WI38 (cell line): ENCODE results near the gene ABHD14A.

Experiments
- H3K4me3 ChIP-seq: 2 replicates; pipeline ENCODE4 v1.5.1; 2011; ENCODE audit warnings: low read depth, mild to moderate bottlenecking, control low read depth, low read length
- CTCF ChIP-seq: IDR thresholded peaks from 2 replicates; pipeline ENCODE4 v1.5.1; 2012; ENCODE audit warnings: low read depth, mild to moderate bottlenecking, control low read depth, low read length

Gene ABHD14A

GRCh38 chr3:51997935-51998596 is 23.2 kb downstream of the ABHD14A start:
- no peak for TF ChIP-seq CTCF
- no peak overlapping the region for H3K4me3 ChIP-seq

GRCh38 chr3:51998774-51999173 is 23.9 kb downstream of the ABHD14A start:
- no peak for TF ChIP-seq CTCF
- no peak overlapping the region for H3K4me3 ChIP-seq

DNA sequence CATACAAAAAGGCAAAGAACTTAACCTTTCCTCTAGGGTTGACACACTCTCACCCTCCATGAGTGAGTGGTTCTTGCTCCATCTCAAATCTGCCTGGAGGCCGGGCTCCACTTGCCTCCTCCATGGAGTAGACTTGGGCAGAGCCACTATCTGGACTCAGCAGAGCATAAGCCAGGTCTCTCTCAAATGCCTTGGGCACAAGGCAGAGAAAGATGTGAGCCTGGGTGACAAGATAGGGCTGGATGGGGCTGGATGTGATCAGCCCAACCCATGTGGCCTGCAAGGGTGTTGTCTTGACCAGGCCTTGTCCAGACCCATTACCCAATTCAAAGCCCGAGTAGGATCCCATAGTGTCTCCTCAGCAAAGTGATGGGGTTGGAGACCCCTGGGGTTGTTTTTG is 25.0 kb downstream of the ABHD14A start:
- no peak overlapping the region for H3K4me3 ChIP-seq
- TF ChIP-seq CTCF = no peak

DNA sequence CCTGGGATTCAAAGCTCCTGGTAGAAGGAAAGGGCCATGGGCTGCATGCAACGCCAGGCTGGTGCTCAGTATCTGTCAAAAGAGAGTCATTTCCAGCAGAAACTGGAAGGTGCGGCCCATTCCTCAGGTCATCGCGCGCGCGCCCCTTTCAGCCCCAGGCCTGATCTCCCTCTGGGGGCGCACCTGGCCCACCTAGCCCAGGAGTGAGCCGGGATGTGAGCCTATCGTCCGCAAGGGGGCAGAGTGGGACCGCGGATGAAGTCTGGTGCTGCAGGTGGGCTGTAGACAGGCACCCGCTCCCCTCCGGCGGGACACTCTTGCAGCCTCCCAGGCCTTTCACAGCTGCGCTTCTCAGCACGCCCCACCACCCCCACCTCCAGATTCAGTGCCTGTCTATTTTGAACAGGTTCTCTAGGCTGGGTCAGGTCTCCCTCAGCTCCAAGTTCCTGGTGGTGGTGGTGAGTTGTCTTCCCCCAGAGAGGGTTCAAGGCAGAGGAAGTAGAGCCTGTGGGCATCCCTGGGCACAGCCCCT is 26.6 kb downstream of the ABHD14A start:
- TF ChIP-seq CTCF = peak; percentile 83
- H3K4me3 ChIP-seq = no peak overlapping the region

- no peak overlapping the region for H3K4me3 ChIP-seq
- no peak for TF ChIP-seq CTCF
Measured at GRCh38 chr3:52002748-52003147, 27.9 kb downstream of the ABHD14A start.

- no peak overlapping the region for H3K4me3 ChIP-seq
- TF ChIP-seq CTCF = peak; percentile 72
Measured at GRCh38 chr3:52004163-52004787, 29.4 kb downstream of the ABHD14A start.

GRCh38 chr3:52004906-52005395 is 30.1 kb downstream of the ABHD14A start:
- no peak for TF ChIP-seq CTCF
- H3K4me3 ChIP-seq = no peak overlapping the region
